OCI-LY1 (cell line): ENCODE data around the gene PPP1R9A.

Experiments
- EZH2 ChIP-seq: fragments of 200-600 bp; sonication (generic), shearing (Covaris generic); IDR thresholded peaks from 2 replicates; pipeline ENCODE4 v1.8.0; 2017; ENCODE audit warnings: borderline replicate concordance, mixed run types, mild to moderate bottlenecking, antibody characterized with exemption, low read length, moderate library complexity, mixed read lengths
- TF ChIP-seq, protein P1 (sequence below): fragments of 200-600 bp; sonication (generic), shearing (Covaris generic); IDR thresholded peaks from 2 replicates; pipeline ENCODE4 v1.5.1; 2017; ENCODE audit warnings: mild to moderate bottlenecking, antibody characterized with exemption, low read length, moderate library complexity, mixed read lengths

GRCh38 chr7:95297041-95297440, 389.6 kb downstream of the PPP1R9A start:
- TF ChIP-seq, protein P1, sequence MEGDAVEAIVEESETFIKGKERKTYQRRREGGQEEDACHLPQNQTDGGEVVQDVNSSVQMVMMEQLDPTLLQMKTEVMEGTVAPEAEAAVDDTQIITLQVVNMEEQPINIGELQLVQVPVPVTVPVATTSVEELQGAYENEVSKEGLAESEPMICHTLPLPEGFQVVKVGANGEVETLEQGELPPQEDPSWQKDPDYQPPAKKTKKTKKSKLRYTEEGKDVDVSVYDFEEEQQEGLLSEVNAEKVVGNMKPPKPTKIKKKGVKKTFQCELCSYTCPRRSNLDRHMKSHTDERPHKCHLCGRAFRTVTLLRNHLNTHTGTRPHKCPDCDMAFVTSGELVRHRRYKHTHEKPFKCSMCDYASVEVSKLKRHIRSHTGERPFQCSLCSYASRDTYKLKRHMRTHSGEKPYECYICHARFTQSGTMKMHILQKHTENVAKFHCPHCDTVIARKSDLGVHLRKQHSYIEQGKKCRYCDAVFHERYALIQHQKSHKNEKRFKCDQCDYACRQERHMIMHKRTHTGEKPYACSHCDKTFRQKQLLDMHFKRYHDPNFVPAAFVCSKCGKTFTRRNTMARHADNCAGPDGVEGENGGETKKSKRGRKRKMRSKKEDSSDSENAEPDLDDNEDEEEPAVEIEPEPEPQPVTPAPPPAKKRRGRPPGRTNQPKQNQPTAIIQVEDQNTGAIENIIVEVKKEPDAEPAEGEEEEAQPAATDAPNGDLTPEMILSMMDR: no peak
- no peak for TF ChIP-seq EZH2
